ENCODE measurements around the gene HOMER2. TPM values are rescaled to one million over a fixed set of nuclear protein-coding genes. Genes with fewer than 3 reads are reported as not detected.
A peak's percentile ranks its signal among the peaks of the same experiment; 100 is the strongest.

Gene HOMER2
- total and polyA plus RNA-seq, 8 donors: 2.9 to 144 (median 70.7) TPM

GRCh38 chr15:82851306-82851850 is 101.1 kb downstream of the HOMER2 start:
- no peaks in the 10 kb centered on the region for H3K9me3 ChIP-seq
- intact Hi-C loops (cut with DNase I; ENCODE audit: low total_unique reads): no loop called here
- TF ChIP-seq POLR2A (IDR thresholded peaks at IDR 0.05) (no peak), POLR2AphosphoS5 (IDR thresholded peaks at IDR 0.05) (no peak), CTCF (IDR thresholded peaks at IDR 0.05) (no peak), EP300 (IDR thresholded peaks at IDR 0.05) (no peak)
- no peaks in the 10 kb centered on the region for H3K27me3 ChIP-seq
- H3K27ac ChIP-seq: no peak overlapping the region
- H3K4me3 ChIP-seq: no peak overlapping the region
- WGBS, 5 donors: 87 to 95% (median 93%) methylated on average over 14 of the region's 14 CpGs
- peaks cover 12 to 65% (median 58%) of the 10 kb centered on the region in 4 donors for H3K36me3 ChIP-seq
- peaks cover 10 to 20% (median 13%) of the 10 kb centered on the region in 4 donors for H3K4me1 ChIP-seq
- DNase-seq: peak in 1 of 2 donors; percentile 8

DNA sequence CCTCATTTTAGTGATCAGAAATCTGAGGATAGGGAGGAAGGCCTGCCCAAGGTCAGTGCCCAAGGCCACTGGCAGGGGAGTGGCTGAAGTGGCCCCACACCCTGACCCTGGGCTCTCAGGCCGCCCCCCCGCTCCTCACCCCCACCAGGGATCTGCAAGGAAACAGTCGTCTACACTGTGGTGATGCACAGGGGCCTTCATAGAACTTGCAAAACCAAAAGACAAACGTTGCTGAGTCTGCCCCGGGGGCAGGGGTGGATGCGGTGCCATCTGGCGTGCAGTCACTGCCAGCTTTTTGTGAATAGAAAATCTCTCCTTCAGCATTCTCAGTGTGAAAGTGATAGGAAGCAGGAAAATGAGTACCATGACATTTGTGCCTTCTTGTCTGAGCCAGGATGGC is 101.8 kb downstream of the HOMER2 start:
- Histone ChIP-seq H3K27ac (no peak overlapping the region), H3K9me3 (no peaks in the 10 kb centered on the region), H3K4me1 (peaks cover 10 to 20% (median 13%) of the 10 kb centered on the region in 4 donors), H3K4me3 (no peak overlapping the region), H3K27me3 (no peaks in the 10 kb centered on the region), H3K36me3 (peaks cover 12 to 65% (median 63%) of the 10 kb centered on the region in 4 donors)
- 53 to 81% (median 73%) methylated on average over 6 to 7 of the region's 7 CpGs for WGBS, 5 donors
- TF ChIP-seq CTCF (IDR thresholded peaks at IDR 0.05): no peak
- no peak for TF ChIP-seq EP300 (IDR thresholded peaks at IDR 0.05)
- no peak for TF ChIP-seq POLR2AphosphoS5 (IDR thresholded peaks at IDR 0.05)
- TF ChIP-seq POLR2A (IDR thresholded peaks at IDR 0.05): no peak
- intact Hi-C loops (cut with DNase I; ENCODE audit: low total_unique reads): no loop called here
- DNase-seq: peak in 1 of 2 donors; percentile 3

- 15 to 23% (median 19%) methylated on average over 14 to 23 of the region's 23 CpGs for WGBS, 5 donors
- H3K9me3 ChIP-seq: no peaks in the 10 kb centered on the region
- intact Hi-C loops (cut with DNase I; ENCODE audit: low total_unique reads): loop anchor here (5.0 kb wide), 1 partner anchor 152 kb away; no protein-coding TSS in a partner anchor
- H3K27me3 ChIP-seq: no peaks in the 10 kb centered on the region
- no peak overlapping the region for H3K4me3 ChIP-seq
- peaks cover 12 to 65% (median 63%) of the 10 kb centered on the region in 4 donors for H3K36me3 ChIP-seq
- TF ChIP-seq POLR2AphosphoS5 (IDR thresholded peaks at IDR 0.05): peak in 1 of 3 donors; percentile 79
- TF ChIP-seq POLR2A (IDR thresholded peaks at IDR 0.05): no peak
- TF ChIP-seq EP300 (IDR thresholded peaks at IDR 0.05): no peak
- TF ChIP-seq CTCF (IDR thresholded peaks at IDR 0.05): peak in 5 of 7 experiments; percentile 43 to 78 (median 70)
- H3K27ac ChIP-seq: peak overlapping the region; percentile 5 to 66 (median 41)
- peaks cover 10 to 20% (median 13%) of the 10 kb centered on the region in 4 donors for H3K4me1 ChIP-seq
- DNase-seq: peak; percentile 79 to 95
Measured at GRCh38 chr15:82849556-82850512, 102.7 kb downstream of the HOMER2 start.

DNA sequence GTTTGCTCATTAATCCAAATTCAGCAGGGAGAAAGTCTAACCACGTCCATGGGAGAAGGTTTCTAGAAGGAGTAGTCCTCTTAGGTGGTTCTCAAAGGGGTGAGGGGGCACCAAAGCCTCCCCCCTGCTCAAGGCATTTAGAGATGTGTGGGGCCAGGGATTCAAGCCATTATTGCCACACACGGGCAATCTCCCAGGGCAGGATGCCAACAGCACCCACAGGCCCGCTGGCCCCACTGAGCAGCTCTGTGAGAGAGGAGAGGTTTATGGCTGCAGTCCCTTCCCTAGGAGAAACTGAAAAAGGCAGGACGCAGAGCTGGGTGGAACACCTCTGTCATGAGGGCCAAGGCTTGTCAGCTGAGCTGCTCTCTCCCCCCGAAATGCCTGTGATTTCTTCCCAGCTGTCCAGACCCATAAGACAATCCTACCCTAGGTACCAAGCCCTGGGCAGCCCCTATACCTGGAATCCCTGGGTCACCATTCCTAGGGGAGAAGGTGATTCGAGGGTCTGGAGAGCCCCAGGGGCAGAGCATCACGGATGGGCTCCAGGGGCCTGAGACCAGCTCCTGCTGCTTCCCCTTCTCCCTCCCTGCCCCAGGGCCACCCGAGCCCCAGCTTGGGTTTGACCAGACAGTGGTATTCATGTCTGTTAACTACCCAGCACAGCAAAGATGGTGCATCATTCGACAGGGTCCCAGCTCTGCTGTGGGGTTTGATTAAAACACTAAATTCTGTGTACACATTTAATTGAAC is 104.1 kb downstream of the HOMER2 start:
- Histone ChIP-seq H3K9me3 (no peaks in the 10 kb centered on the region), H3K27ac (no peak overlapping the region), H3K27me3 (no peaks in the 10 kb centered on the region), H3K4me3 (no peak overlapping the region), H3K36me3 (peaks cover 12 to 59% (median 55%) of the 10 kb centered on the region in 4 donors), H3K4me1 (peaks cover 10 to 20% (median 13%) of the 10 kb centered on the region in 4 donors)
- no peak for DNase-seq
- TF ChIP-seq CTCF (IDR thresholded peaks at IDR 0.05) (no peak), POLR2AphosphoS5 (IDR thresholded peaks at IDR 0.05) (no peak), EP300 (IDR thresholded peaks at IDR 0.05) (no peak), POLR2A (IDR thresholded peaks at IDR 0.05) (no peak)
- 73 to 83% (median 78%) methylated on average over 9 of the region's 9 CpGs for WGBS, 5 donors
- intact Hi-C loops (cut with DNase I; ENCODE audit: low total_unique reads): loop anchor here (5.0 kb wide), 1 partner anchor 154 kb away; no protein-coding TSS in a partner anchor

Data from stomach (tissue), 9 donors.